GM21390 (cell line): ENCODE data around the gene DTNBP1.
A peak's percentile ranks its signal among the peaks of the same experiment; 100 is the strongest.

Experiments used
- ATAC-seq: cut with Tn5 transposase; IDR thresholded peaks from one replicate; pipeline ENCODE4 v1.9.1; 2021; ENCODE audit not compliant: unreplicated experiment

The DTNBP1 gene

GRCh38 chr6:15662326-15663129 lies at the start of gene DTNBP1:
Gene DTNBP1 (minus strand): TSS chr6:15663028. CDS start chr6:15662869, 159 bp downstream.
- peak; percentile 68 for ATAC-seq

GRCh38 chr6:15709651-15710269 lies 46.9 kb upstream of the DTNBP1 start:
- no peak for ATAC-seq

DNA sequence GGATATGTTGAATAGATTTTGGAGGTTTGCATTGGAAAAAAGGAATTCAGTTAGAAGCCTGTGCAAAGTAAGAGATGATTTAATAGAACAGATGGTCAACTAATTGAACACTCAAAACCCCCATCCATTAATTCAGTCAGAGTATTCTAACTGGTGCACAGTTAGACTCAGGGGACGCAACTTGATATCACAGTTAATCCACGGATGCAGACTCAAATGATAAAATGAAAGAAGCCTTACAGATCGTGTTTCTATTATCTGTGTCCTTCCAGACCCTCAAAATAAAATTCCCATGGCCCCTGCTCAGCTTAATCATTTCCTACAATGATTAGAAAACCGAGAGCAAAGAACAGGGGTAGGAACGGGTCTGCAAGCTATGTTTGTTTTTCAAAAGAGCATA lies 45.4 kb upstream of the DTNBP1 start:
- no peak for ATAC-seq

DNA sequence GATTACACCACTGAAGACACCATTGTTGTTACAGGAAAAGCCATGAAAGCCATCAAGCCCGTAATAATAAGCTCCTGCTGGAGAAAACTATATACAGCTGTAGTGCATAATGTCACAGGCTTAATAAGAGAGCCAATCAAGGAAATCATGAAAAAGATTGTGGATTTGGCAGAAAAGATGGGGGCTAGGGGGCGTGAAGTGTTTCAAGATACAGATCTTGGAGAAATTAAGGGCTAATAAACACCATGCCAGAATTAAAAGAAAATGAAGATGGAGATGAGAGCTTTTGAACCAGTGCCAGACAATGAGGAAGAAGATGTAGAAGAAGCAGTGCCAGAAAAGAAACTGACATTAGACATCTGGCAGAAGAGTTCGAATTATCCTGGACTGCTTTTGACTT lies 43.2 kb upstream of the DTNBP1 start:
- no peak for ATAC-seq

DNA sequence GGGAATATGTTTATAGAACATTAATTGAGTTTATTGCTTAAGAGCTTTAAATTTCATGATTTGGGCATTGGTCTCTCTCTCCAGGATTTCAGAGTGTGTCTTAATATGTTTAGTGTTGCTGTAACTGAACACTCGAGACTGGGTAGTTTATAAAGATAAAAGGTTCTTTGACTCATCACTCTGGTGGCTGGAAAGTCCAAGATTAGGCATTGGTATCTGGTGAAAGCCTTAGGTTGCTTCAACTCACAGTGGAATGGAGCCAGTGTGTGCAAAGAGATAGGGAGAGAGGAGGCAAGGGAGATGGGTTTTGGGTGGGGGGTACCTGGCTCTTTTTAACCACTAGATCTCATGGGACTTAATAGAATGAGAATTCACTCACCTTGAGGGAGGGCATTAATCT lies 35.6 kb upstream of the DTNBP1 start:
- no peak for ATAC-seq

- no peak for ATAC-seq
Measured at GRCh38 chr6:15697895-15698294, 35.1 kb upstream of the DTNBP1 start.

DNA sequence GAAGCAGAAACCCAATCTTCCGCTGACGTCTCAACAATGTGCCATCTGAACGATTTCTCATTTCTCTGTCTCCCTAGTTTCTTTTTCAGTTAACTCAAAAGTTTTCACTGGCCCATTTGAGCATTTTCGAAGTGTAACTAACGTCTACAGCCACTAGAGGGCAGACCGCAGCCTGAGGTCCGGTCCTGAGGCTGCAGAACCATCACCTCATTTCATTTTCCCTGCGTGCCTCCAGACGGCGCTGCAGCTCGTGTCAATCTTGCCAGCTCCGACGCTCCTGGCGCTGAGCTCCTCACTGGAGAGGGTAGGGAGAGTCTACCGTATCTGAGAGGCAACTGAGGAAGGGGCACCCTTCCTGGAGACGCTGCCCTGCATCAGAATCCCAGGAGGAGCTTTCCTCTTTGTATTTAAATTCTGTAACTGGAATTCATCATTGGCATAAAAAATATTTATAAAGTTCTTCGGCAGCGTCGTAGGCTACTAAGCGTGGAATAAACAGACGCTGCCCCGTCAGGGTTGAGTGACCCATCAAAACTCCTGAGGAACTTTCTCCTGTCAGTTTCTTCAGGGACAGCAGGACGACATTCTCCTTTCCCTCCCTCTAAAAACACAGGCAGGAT lies 28.5 kb upstream of the DTNBP1 start:
- peak; percentile 89 for ATAC-seq

DNA sequence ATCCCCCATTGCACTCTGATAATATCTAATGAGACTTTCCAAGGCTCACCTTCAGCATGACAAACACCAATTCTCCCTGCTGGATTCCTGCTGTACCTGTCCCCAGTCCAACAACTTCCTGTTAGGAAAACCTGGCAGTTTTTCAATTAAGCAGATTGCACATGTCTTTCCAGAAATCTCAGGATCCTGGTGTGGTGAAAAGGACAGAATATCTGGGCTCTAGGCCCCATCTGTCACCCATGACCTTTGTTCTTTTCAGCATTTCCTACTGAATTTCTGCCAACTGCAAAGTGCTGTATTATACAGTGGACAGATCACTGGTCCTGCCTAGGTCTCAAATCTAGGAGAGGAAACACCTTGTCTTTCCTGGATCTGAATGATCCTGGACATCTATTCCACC lies 27.7 kb upstream of the DTNBP1 start:
- ATAC-seq, result no peak

- ATAC-seq, result no peak
Measured at GRCh38 chr6:15689586-15690482, 27.0 kb upstream of the DTNBP1 start.

DNA sequence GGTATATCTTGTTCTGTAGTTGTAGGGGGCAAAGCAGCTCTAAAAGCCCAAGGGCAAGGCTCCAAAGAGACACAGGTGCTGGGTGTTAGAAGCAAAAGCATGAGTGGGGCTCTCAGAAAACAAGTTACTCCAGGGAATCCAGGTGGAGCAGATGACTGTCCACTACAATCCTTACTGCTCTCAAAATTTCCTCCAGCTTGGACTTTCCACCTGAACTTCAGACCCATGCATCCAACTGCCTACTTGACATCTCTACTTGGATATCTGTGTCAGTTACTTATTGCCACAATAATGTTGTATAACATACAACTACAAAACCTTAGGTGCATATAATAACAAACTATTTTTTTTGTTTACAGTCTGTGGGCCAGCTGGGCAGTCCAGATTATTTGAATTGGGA lies 22.8 kb upstream of the DTNBP1 start:
- ATAC-seq, result no peak

- no peak for ATAC-seq
Measured at GRCh38 chr6:15682965-15683822, 20.4 kb upstream of the DTNBP1 start.

DNA sequence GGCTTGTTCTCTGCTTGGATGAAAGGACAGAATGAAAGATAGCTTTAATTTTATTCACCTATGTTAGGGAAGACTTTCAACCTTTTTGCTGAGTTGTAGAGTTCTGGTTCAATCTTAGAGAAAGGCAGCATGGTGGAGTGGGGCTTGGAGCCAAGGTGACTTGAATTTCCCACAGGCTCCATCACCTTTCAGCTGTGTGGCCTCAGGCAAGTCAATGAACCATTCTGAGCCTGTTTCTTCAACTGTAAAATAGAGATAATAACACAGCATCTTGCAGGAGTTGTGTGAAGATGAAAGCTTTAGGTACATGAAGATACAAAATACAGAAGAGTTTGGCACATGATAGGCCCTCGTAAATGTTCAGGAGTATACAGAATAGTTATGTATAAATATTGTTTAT lies 19.1 kb upstream of the DTNBP1 start:
- no peak for ATAC-seq

- ATAC-seq, result no peak
Measured at GRCh38 chr6:15678514-15678913, 15.7 kb upstream of the DTNBP1 start.

DNA sequence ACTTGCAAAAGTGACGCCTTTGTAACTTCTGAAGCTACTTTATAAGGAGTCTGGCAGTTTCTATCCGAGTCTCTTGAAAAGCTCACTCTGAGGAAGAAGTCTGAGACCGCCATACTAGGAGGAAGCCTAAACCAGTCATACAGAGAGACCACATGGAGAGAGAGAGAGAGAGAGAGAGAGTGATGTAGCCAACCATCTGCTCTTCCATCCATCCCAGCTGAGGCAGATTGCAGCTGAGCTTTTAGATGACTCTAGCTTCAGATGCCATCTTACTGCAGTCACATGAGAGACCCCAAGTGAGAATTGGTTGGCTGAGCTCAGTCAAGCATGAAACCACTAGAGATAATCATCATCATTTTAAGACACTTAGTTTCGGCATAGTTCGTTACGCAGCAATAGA lies 15.0 kb upstream of the DTNBP1 start:
- ATAC-seq, result no peak

DNA sequence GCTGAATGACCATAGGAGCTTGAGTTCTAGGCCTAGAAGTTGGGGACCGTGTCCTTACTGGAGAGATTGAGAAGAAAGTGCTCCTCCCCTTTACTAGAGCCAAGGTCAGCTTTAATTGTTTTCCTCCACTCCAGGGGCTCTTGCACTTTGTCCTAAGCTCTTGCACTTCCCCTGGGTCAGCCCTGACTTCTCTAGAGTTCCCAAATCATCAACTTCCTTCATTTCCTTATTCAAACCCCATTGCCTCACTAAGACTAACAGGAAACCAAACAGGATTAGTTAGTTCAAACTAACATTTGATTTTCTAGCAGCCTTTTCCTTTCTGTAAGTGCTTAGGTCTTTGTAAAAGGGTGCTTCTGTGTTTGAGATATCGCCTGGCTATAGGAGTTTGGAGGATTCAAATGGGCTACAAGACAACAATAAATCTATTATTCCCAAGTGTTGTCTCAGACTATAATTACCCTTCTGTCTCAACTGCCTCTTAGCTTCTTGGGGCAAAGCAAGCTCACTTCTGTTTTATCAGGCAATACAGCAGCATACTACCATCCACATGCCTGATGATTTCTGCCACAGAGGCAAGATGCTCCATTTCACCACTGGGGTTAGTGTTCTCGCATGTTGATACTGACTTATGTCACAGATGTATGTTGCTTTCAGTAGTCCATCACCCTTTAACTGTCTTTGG lies 12.8 kb upstream of the DTNBP1 start:
- no peak for ATAC-seq

DNA sequence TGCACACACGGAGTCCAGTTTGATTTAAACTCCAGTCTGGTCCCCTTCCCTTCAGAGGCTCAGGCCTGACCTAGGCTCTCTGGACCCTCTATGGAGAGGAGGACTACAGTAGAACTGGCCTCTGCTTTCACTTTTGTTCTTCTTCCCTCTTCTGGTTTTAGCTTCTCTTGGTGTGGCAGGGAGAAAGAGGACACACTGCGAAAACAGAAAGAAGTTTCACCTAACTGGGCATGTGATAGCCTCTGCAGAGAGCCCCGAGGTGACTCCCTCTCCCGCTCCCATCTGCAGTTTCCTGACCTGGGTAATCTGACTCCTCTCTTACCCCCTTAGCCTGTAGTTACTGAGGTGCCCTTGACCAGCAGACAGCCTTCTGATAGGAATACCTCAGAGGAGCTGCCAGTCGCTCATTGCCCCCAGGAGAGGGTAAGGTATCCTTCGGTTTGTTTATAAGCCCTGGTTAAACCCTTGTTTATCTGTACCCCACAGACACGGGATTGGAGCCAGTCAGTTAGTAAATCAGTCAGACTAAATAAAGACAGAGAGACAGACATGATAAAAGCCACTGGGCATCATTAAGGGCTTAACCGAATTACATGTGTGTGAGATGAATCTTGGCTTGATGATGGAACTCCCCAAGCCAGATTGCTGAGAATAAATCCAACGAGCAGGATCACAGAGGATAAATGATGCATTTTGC lies 12.0 kb upstream of the DTNBP1 start:
- no peak for ATAC-seq

DNA sequence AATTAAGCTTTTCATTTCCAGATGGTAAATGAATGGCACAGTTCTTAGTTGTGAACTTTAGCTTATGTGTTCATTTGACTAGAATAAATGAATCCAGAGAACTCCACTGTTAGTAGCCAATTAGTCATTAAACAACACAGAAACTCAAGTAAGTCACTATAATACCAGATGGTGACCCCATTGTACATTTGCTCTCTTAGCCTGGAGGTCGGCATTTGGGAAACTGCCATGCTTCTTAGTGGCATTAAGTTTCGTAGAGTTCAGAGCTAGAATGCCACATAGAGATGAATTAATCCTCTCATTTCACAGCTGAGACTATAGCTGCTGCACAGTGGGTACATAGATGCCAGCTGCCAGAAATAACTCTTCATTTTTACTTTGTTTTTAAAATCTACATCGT lies 10.8 kb upstream of the DTNBP1 start:
- ATAC-seq, result no peak

DNA sequence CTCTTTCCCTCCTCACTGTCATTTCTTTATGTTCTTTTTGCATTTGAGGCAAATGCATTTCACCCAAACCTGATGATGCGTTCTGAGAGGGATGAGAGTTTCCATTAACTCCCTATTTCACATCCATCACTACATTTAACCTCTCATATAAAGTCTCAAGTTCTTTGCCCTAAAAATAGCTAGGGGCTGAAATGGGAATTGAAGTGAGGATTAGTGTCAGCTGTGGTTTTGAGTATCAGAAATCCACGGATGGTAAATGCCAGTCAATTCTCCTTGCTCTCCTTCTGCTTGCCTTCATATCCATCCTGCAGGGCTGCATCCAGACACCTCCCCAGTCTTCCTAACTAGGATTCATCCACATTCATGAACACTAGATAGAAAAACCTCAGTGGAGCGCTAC lies 10.0 kb upstream of the DTNBP1 start:
- no peak for ATAC-seq

- no peak for ATAC-seq
Measured at GRCh38 chr6:15672291-15672690, 9.5 kb upstream of the DTNBP1 start.
